NCI-H187 (cell line): Measurements from ENCODE around the gene LRFN4.

ENCODE experiments used
- DNase-seq, 2 experiments: peaks; one replicate each; lab custom pipeline; 2025; lab: John Stamatoyannopoulos, UW

LRFN4 gene

DNA sequence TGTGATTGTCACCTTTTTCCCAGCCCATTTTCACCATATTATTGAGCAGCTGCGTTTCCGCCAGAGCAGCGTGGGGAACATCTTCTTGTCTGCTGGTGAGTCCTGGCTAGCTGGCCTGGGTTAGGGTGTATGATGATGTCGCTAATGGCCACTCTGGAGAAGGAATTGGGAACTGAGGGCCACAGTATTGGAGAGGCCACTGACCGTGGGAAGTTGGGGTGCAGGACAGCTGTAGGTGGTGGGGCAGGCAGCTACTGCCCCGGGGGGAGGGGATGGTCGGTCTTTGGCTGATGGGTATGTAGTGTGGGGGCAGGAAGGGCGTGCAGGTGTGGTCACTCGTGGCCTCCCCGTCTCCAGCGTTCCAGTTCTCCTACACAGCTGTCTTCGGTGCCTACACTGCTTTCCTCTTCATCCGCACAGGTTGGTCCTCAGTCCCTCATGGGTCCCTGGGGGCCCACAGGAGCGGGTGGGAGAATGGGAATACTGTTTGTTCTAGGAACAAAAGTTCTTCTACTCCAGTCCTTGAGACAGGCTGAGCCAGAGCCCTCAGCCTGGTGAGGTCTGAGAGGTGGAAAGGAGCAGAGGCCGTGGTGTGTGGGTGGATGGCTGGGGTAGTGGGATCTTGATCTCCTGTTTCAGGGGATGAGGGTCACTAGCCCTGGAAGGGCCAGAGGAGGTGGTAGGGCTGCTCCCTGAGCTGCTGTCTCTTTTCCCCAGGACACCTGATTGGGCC lies 11.6 kb upstream of the LRFN4 start:
- DNase-seq = no peak

DNA sequence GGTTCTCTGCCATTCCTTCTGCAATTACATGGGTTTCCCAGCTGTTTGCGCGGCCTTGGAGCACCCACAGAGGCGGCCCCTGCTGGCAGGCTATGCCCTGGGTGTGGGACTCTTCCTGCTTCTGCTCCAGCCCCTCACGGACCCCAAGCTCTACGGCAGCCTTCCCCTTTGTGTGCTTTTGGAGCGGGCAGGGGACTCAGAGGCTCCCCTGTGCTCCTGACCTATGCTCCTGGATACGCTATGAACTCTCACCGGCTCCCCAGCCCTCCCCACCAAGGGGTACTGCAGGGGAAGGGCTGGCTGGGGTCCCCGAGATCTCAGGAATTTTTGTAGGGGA lies 11.0 kb upstream of the LRFN4 start:
- DNase-seq = no peak

DNA sequence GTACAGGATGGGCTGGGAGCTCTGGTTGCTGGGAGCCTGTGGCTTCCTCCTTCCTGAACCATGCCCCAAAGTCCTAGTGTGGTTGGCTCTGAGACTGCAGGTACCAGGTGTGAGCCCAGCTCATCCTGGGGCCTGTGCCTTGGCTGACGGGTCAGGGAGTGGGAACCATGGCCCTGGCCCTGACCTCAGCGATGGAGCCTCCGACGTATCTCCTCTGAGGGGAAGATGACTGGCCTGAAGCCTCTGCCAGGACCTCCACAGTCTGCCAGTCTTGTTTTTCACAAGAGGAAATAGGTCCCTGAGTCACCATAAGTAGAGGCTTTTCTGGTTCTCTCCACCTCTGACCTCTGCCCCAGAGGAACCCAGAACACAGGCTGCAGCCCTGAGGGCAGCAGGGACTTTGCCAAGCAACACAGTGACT lies 10.2 kb upstream of the LRFN4 start:
- DNase-seq = no peak

DNA sequence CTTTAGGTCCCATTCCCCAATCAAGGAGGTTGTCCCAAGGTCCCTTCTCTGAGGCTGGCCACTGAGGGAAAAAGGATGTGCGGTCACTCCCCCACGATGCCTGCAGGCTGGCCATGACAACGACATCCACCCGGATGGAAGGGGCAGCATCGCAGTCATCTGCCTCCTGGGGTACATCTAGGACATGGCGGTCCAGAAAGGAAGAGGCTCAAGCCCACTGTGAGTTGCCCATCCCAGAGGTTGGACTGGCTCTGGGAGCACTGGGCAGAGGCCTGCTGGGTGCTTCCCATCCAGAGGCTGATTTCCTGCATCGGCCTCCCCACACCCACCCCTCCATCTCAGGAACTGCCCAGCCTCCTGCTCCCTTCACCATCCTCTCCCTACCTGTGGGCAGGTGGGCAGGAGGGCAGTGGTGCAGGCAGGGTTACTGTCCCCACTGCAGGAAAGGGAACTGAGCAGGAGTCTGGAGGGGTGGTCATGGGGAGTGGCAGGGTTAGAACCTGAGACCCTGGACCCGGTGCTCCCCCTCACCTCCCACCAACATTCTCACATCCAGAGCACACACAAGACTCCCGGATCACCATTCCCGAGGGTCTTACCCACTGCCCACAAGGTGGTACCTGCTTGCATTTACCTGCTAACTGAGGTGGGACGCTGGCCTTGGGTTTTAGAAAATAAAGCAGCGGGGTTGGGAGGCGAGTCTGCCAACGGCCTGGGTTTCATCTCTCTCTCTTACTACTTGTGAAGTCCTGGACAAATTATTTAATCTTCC lies 9.2 kb upstream of the LRFN4 start:
- no peak for DNase-seq

DNA sequence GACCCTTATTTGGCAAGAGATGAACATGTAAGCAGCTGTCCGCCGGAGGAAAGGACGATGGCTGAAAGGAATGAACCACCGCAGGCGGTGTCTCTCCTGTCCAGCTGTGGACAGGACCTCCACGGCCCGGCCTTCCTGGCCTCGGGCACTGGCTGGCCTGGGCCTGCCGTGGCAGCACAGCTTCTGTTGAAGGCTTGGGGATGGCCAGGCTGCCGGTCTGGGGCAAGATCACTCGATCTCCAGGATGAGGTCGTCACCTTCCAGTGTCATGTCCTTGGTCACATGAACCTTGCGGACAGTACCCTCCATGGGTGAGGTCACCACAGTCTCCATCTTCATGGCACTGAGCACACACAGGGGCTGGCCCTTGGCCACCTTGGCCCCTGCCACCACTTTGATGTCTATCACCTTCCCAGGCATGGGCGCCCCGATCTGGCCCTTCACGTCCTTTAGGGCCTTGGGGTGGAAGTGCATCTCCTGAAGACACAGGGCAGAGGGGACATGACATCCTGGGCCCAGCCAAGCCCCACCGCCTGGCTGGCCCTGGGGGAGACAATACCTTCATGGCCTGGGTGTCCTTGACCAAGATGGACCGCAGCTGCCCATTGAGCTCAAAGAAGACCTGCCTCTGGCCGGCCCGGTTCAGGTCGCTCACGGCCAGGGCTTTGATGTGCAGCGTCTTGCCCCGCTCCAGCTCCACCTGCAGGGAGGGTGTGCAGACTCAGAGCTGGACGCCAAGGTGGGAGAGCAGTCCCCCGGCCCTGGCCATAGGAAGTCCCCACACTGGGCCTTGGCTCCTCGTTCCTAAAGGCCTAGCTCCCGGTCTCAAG lies 8.0 kb upstream of the LRFN4 start:
- no peak for DNase-seq

DNA sequence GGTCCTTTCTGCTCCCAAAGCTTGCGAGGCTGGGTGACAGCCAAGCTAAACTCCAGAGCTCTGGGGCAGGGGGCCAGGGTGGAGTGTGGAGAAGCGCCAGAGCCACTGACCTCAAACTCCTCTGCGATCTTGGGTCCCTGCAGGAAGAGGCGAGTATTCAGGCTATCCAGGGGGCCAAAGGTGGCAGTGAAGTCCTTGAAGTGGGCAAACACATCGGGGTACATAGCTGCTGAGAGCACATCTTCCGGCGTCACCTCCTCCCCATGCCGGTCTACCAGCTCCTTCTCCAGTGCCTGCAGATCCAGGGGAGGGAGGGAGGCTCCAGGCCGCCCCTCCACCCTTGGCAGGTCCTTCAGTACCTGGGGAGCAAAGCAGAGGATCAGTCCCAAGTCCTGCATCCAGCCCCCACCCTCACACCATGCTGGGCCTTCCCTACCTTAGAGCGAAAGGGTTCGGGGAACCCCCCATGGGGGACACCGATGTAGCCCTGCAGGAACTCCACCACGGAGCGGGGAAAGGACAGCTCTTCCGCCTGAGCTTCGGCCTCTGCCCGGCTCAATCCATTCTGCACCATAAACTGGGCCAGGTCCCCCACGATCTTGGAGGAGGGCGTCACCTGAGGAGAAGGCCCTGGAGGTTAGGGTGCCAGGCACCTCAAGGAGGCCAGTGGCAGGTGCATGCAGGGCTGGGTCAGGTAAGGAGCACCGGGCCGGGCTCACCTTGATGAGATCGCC lies 7.2 kb upstream of the LRFN4 start:
- DNase-seq = no peak

DNA sequence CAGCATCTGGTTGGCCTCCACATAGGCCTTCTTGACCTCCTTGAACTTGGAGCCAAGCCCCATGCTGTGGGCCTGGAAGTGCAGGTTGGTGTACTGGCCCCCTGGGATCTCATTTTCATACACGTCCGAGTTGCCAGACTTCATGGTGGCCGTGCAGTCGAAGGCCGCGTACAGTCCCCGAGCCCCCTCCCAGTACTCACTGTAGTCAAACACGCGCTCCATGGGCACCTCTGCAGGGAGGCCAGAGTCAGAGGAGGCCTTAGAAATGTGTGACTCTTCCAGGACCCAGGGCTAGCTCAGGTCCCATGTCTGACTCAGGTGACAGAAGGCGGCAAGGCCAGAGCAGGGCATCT lies 6.7 kb upstream of the LRFN4 start:
- DNase-seq = no peak

DNA sequence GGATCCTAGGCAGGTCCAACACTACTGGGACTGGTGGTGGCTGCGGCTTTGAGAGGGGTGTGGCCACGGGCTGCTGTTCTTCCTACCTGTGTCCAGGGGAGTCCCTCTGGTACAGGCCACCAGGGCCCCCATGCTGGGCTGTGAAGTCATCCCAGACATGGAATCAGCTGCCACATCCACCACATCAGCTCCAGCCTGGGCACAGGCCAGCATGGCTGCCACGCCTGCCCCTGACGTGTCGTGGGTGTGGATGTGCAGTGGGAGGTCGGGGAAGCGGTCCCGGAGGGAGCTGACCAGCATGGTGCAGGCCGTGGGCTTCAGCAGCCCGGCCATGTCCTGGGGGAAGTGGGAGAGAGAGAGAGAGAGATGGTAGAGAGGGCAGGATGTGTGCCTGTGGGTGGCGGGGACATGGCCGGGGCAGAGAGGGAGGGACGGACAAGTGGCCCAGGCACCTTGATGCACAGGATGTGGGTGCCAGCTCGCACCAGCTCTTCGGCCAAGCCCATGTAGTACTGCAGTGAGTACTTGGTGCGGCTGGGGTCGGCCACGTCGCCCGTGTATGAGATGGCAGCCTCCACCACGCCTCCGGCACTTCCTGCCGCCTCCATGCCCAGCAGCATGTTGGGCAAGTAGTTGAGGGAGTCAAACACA lies 6.2 kb upstream of the LRFN4 start:
- no peak for DNase-seq

DNA sequence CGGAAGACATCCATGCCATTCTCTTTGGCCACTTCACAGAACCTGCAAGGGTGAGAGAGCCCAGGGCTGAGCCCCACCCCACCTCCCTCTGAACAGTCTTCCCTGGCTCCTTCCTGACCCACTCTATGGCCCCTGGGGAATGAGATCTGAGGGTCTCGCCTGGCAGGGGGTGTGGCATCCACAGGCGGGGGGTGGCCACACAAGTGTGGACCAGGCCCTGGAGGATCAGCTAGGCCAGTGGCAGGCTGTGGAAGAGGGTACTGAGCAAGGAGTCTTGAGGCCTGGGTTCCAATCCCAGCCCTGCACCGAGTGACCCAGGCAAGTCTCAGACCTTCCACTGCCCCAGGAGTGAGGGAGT lies 5.6 kb upstream of the LRFN4 start:
- no peak for DNase-seq

DNA sequence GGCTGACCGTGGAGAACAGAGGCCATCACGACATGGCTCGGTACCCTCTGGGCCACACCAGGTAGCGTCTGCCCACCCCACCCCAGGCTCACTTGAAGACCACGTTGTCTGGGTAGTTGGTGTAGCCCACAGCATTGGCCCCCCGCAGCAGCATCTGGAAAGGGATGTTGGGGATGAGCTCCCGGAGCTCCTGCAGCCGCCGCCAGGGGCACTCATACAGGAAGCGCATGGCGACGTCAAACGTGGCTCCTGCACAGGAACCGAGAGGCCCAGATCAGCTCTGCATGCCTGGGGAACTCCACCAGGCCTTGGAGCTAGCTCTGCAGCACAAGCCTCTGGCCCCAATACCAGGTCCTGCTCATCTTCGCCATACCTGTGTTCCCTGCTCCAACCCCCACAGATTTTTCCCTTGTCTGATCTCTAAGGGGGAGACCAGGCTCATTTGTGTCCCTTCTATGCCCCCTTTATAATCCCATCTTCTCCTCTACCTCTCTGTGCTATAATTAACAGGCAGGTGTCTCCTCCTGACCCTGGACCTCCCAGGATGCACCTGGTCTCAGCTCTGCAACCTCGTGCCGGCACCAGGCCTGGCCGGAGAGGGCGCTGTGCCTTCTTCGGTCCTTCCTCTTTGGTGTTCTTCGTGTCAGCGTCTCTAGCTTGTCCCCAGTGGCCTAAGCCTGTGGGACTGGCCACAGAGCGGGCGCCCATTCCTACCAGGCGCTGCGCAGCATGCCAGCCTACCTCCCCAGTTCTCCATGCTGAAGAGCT lies 5.0 kb upstream of the LRFN4 start:
- no peak for DNase-seq

DNA sequence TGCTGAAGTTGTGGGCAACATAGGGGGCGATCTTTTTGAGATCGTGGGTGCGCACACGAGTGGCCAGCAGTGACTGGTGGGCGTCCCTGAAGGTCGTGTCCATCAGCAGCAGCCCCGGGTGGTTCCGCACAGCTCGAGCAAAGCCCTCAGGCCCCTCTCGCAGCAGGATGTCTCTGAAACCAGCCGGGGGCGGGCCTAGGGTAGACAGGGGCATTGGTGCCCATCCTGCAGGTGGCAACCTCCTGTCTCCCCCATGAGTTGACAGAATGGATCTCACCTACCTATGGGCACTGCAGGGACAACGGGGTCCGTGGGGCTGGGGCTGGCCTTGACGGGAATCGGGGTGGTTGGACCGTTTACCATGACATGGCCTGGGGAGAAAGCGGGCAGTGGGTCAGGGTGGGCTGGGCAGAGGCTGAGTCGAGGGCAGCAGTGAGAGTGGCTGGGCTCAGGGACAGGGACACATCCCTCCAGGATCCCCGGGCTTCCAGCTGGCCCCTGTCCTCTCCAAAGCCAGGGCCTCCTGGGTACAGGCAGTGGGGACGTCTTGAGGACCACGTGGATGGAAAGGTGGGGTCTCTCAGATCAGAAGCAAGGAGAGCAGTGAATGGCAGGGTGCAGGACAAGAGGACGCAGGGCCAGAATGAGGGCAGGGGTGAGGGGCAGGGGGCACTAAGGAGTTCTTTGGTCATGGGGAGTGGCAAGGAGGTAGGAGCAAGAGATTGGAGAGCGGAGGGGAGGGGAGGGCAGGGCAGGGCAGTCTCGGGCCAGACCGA lies 4.2 kb upstream of the LRFN4 start:
- DNase-seq = no peak

DNA sequence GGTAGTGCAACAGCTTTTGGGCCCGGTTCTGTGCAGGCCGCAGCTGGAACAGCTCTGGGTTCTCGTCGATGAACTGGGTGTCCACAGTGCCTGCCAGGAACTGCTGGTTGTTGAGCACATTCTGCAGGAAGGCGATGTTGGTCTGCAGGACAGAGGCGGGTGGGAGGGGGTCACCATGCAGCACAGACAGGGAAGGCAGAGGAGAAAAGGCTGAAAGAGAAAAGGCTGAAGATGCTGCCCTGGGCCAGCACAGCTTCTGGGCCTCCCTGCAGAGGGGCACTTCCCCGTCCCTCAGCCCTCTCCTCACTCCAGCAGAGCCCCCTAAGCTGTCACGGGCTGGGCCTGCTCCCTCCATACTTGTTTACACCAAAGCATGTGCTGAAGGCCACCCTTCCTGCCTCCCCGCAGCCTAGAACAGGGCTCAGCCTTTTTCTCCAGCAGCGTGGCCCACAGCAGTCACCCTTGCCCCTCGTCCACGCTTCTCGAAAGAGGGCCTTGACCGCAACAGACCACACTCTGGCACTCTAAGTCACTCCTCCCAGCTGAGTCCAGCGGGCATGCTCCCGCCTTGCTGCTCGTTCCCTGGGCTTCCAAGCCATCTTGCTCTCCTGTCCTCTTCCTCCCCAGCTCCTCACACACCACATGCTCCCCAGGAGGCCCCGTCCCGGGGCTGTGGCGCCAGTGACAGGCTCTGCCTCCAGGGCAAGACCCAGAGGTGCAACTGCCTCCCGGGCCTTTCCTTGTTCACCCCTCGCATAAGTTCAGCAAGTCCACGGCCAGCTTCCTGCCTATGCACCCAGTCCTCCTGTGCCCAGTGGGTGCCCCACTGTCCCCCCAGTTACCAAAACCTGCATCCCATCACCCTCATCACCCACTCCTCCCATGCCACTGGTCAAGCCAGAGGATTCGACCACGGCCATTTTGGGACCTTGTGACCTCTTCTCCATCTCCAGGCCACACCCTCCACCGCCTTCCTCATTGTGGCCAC lies 3.3 kb upstream of the LRFN4 start:
- DNase-seq = no peak

DNA sequence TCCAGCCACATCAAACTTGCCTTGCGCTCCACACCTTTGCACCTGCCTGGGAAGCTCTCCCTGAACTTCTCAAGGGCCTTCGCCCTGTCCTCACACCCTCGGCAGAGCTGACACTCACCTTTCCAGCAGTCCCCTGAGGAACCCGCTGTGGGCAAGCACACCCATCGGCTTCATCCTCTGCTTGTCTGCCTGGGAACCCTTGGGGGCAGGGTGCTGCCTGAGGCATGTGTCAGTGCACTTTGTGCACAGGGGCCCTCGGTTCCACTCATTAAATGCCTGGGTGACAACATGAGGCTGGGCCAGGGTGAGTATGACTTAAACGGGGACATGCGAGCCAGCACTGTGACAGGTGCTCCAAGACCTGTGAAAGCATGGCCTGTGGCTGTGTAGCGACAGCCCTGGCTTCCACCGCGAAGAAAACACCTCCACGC lies 2.6 kb upstream of the LRFN4 start:
- DNase-seq = no peak

DNA sequence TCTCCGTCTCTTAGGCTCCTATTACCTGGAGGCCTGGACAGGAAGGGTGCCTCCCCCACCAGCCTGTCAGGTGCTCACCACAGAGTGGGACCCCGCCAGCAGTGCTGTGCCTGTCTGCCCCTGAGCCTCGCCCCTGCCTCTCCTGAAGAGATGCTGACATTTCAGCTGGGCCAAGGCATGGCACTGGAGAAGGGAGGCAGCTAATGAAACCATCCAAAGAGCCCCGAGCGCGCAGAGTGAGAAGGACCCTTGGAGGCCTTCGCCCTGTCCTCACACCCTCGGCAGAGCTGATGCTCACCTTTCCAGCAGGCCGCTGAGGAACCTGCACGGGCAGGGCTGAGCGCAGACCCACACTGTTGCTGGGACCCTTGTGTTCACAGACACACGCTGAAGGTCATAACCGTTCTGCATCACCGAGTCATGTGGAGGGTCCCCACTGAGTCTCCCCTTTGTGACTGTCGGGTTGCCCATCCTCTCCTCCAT lies 2.1 kb upstream of the LRFN4 start:
- DNase-seq = no peak

DNA sequence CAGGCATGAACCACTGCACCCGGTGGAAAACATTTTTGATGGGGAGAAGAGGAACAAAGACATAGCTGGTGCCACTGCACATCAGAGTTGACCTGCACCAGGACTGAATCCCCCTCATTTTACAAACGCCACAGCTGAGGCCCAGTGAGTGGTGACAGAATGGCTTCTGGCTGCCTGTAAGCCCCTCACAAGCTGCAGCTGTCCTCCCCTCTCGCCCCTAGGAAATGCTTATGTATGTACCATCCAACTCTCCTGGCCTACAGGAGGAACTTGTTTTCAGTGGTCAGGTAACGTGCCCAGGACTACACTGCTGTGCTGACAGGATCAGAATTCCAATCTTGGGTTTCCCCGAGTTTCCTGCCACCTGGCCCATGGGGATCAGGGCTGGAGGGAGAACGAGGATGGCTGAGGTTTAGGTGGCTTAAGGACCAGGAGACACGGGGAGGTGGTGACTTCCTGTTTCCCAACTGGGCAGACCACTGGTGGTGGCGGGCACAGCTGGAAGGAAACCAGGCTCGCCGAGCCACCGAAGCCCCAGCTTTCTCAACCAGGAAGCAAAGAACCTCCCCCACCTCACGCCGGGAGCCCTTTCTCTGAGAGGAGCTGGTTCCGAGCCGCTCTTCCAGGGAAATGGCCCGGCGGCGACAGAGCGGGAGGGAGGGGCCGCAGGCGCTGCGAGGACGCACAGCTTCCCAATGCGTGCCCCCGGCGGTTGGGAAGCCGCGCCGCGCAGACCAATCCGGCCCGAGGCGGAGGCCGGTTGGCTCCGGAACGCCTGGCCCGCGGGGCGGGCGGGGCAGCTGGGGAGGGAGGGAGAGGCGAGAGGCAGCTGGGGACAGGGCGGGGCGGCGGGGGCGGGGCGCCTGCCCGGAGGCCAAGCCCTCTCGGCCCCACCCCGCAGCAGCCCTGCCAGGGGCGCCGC lies 1.0 kb upstream of the LRFN4 start:
- DNase-seq = peak; percentile 83 to 92

DNA sequence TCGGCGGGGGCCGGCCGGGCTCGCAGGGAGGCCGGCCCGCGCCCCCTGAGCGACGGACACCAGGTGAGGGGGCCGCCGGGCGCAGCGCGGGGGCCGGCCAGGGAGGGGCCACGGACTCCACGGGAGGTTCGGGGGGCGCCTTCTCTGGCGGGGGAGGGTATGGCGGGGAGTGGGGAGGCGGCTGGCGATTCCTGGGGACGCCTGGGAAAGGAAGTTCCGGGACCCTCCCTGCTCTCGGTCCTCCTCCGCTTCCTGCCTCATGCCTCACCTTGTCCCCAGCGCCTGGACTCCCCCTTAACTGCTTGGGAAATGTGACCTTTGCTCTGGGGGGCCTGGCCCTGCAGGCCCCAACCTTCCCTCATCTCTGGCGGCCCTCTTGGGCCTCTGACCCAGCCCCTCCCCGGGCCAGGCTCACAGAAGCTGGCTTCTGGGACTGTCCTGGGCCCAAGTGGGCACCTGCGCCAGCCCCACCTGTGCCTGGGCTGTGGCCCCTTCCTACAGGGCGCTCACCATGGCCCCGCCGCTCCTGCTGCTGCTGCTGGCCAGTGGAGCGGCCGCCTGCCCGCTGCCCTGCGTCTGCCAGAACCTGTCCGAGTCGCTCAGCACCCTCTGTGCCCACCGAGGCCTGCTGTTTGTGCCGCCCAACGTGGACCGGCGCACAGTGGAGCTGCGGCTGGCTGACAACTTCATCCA lies 516 bp downstream of the LRFN4 start:
- no peak for DNase-seq

DNA sequence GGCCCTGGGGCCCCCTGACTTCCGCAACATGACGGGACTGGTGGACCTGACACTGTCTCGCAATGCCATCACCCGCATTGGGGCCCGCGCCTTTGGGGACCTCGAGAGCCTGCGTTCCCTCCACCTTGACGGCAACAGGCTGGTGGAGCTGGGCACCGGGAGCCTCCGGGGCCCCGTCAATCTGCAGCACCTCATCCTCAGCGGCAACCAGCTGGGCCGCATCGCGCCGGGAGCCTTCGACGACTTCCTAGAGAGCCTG lies 992 bp downstream of the LRFN4 start:
- DNase-seq = no peak
